ENCODE measurements around the gene HOTAIR. TPM values are rescaled to one million over a fixed set of nuclear protein-coding genes. Genes with fewer than 3 reads are reported as not detected.

Gene HOTAIR
- total RNA-seq, 1 donor from 2014 or later = not detected

DNA sequence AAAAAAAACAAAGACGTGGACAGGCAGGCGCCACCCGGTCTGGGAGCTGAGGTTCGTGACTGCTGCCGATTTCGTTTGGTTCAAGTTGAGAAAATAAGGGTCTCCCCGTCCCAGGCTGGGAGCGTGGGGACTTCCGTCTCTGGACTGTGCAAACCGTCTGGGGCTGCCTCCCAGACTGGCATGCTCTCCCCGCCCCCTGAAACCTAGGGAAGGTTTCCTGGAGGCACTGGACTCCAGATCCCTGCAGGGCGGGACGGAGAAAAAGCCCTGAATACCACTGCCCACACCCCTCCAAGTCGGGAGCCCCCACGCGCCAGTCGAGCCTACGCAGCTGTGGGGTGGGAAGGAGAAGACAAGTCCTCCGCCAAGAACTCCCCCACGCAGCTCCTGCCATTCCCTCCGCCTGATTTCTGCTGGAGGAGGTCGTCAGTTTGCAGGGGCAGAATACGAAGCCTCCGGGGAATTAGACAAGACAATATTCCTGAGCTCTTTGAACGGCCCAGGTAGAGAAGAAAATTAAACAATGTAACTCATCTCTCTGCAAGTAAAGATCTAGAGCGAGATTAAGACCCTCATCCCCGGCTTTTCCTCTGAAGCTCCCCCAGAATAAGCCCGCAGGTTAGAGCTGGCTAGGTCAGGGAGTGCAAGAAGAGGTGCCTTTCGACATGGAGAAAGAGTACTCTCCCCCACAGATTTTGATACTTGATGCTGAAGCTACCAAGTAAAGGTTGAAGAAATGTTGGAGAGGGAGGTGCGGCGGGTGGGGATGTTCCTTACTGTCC is 46.5 kb downstream of the HOTAIR start:
- FAIRE-seq = no peak
- H2AFZ ChIP-seq (ENCODE audit: low read depth, low read length) = no peak overlapping the region
- H3K27ac ChIP-seq (ENCODE audit: low read depth, low read length) = no peak overlapping the region
- no peaks in the 10 kb centered on the region for H3K36me3 ChIP-seq (ENCODE audit: insufficient read depth, low read length)
- H3K36me3 Mint-ChIP-seq (ENCODE audit: low read depth, unreplicated experiment) = peaks cover 3% of the 10 kb centered on the region
- no peaks in the 10 kb centered on the region for H3K79me2 ChIP-seq (ENCODE audit: insufficient read depth, low read length)
- H3K27ac Mint-ChIP-seq (ENCODE audit: unreplicated experiment) = no peak overlapping the region
- no peak overlapping the region for H3K4me3 ChIP-seq (ENCODE audit: insufficient read depth, low read depth, low read length)
- no peaks in the 10 kb centered on the region for H3K4me1 Mint-ChIP-seq (ENCODE audit: low read depth, unreplicated experiment)
- H3K9me3 ChIP-seq (ENCODE audit: insufficient read depth, low read depth, low read length) = peaks cover 3% of the 10 kb centered on the region
- H3K9ac ChIP-seq (ENCODE audit: low read length) = no peak overlapping the region
- no peak for TF ChIP-seq EZH2 (IDR thresholded peaks at IDR 0.05; ENCODE audit: insufficient read depth, low read length)
- DNase-seq (ENCODE audit: low read depth) = no peak
- H3K4me2 ChIP-seq (ENCODE audit: low read length) = no peak overlapping the region
- H3K4me1 ChIP-seq (ENCODE audit: insufficient read depth, low read length) = no peaks in the 10 kb centered on the region
- peaks cover 98% of the 10 kb centered on the region for H3K27me3 Mint-ChIP-seq (ENCODE audit: low read depth, unreplicated experiment)
- H4K20me1 ChIP-seq (ENCODE audit: insufficient read depth, low read length) = no peaks in the 10 kb centered on the region
- peaks cover 97% of the 10 kb centered on the region for H3K27me3 ChIP-seq (ENCODE audit: insufficient read depth, low read length)
- no peak overlapping the region for H3K4me3 Mint-ChIP-seq (ENCODE audit: unreplicated experiment)
- H3K9me3 Mint-ChIP-seq (ENCODE audit: unreplicated experiment) = peaks cover 26% of the 10 kb centered on the region

DNA sequence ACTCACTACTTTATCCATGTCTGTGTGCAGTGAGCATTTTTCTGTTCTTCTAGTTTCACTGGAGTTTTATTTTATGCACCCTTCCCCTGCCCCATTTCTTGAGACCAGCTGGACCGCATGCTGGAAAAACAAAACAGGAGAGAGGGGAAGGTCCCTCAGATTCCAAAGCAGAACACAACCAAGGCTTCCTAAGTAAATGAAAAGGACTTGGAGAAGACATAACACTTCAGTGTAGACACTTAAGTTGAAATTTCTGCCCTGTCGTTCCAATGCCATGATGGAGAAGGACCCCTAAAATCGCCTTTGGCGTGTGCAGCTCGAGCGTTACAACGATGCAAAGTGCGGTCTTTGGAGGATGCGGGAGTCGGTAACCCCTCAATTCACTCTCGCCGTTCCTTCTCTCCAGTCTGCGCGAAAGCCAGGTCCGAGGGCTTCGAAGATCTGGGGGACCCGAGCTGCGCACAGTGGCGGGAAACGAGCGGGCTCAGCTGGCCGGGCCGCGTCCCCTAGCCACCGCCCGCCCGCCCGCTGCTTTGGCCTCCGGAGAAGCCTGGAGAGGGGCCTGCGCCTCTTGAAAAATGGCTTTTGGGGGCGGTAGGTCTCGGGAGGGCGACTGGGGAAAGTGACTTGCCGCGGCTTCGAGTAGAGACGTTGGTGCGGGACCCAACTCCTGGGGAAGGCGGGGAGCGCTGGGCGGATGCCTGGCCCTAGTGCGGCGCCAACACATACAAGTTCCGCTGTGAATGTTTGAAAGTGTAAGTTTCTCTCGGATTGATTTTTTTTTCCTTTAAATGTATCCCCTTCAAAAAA is 47.3 kb downstream of the HOTAIR start:
- H3K27me3 Mint-ChIP-seq (ENCODE audit: low read depth, unreplicated experiment) = peaks cover 98% of the 10 kb centered on the region

More for the DNA sequence above, 47.3 kb downstream of the HOTAIR start:
- no peak for FAIRE-seq
- Histone ChIP-seq H3K27me3 (ENCODE audit: insufficient read depth, low read length) (peaks cover 94% of the 10 kb centered on the region), H4K20me1 (ENCODE audit: insufficient read depth, low read length) (no peaks in the 10 kb centered on the region), H3K79me2 (ENCODE audit: insufficient read depth, low read length) (no peaks in the 10 kb centered on the region), H3K4me1 (ENCODE audit: insufficient read depth, low read length) (no peaks in the 10 kb centered on the region), H3K4me3 (ENCODE audit: insufficient read depth, low read depth, low read length) (no peak overlapping the region), H3K9me3 (ENCODE audit: insufficient read depth, low read depth, low read length) (peaks cover 3% of the 10 kb centered on the region), H3K9ac (ENCODE audit: low read length) (no peak overlapping the region), H3K36me3 (ENCODE audit: insufficient read depth, low read length) (no peaks in the 10 kb centered on the region), H3K27ac (ENCODE audit: low read depth, low read length) (no peak overlapping the region), H2AFZ (ENCODE audit: low read depth, low read length) (no peak overlapping the region), H3K4me2 (ENCODE audit: low read length) (no peak overlapping the region)
- H3K36me3 Mint-ChIP-seq (ENCODE audit: low read depth, unreplicated experiment) = peaks cover 3% of the 10 kb centered on the region
- peaks cover 24% of the 10 kb centered on the region for H3K9me3 Mint-ChIP-seq (ENCODE audit: unreplicated experiment)
- H3K4me3 Mint-ChIP-seq (ENCODE audit: unreplicated experiment) = no peak overlapping the region
- no peak overlapping the region for H3K27ac Mint-ChIP-seq (ENCODE audit: unreplicated experiment)
- DNase-seq (ENCODE audit: low read depth) = no peak
- peak; percentile 96 for TF ChIP-seq EZH2 (IDR thresholded peaks at IDR 0.05; ENCODE audit: insufficient read depth, low read length)
- TF ChIP-seq, protein P1, sequence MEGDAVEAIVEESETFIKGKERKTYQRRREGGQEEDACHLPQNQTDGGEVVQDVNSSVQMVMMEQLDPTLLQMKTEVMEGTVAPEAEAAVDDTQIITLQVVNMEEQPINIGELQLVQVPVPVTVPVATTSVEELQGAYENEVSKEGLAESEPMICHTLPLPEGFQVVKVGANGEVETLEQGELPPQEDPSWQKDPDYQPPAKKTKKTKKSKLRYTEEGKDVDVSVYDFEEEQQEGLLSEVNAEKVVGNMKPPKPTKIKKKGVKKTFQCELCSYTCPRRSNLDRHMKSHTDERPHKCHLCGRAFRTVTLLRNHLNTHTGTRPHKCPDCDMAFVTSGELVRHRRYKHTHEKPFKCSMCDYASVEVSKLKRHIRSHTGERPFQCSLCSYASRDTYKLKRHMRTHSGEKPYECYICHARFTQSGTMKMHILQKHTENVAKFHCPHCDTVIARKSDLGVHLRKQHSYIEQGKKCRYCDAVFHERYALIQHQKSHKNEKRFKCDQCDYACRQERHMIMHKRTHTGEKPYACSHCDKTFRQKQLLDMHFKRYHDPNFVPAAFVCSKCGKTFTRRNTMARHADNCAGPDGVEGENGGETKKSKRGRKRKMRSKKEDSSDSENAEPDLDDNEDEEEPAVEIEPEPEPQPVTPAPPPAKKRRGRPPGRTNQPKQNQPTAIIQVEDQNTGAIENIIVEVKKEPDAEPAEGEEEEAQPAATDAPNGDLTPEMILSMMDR (IDR thresholded peaks at IDR 0.05; ENCODE audit: insufficient read depth, low read depth, low read length) = no peak
- no peaks in the 10 kb centered on the region for H3K4me1 Mint-ChIP-seq (ENCODE audit: low read depth, unreplicated experiment)

Data from astrocyte (in vitro differentiated cells and primary cell).